ENCODE results near the gene UNC5B.
"Not testable (repeated sequence)": the region's sequence is repeated elsewhere in the genome, so short reads cannot be mapped to it uniquely, and the experiment has no call there.

UNC5B gene

GRCh38 chr10:71268758-71269157, 56.4 kb downstream of the UNC5B start:
- peak; percentile 43 for DNase-seq (ENCODE audit: low spot score)

- no peak for DNase-seq (ENCODE audit: low spot score)
Observed at GRCh38 chr10:71269301-71270288, 57.2 kb downstream of the UNC5B start.

GRCh38 chr10:71270301-71271220, 58.2 kb downstream of the UNC5B start:
- DNase-seq (ENCODE audit: low spot score), result peak; percentile 86

DNA sequence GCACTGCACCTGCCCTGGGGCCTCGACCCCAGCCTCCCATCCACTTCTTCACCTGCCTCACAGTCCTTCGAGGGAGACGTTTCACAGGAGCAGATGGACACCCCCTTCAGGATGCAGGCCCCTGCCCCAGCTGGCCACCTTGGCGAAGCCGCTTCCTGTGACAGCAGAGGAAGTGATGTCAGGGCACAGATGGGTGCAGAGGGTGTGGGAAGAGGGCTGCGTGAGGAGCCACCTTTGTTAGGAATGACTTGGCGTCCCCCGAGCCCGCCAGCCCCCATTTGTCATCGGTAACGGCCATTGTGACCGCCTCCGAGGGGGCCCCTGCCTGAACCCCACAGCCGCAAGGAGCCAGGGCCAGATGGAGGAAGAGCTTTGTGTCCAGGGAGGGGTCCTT, 59.3 kb downstream of the UNC5B start:
- DNase-seq (ENCODE audit: low spot score), result no peak

DNA sequence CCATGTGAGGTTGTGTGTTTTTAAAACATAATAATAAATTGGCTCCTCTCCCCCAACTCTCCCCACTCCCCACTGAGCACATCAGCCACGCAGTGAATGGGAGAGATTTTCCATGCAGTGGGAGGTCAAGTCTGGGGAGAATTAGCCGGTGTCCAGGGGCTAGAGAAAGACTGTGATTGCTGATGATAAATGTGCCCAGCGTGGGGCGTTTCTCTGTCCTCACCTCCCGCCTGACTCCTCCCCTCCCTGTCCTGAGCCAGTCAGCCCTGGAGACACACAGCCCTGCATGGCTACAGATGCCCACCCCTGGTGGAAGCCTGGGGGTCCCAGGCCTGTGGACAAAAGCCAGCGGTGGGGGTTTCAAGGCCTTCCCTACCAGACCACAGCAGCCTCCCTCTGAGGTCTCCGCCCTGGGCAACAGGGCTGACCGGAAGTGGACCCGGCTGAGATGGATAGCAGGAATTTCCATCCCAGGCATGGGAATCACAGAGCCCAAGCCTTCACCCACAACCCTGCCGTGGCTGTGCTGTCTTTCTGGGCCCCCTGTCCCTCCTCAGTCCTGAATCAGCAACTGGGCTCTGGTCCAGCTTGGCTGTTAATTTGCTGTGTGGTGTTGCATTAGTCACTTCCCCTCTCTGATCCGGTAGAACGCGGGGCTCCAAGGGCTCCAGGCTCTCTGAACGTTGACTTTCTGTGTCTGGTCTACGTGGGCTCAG, 59.8 kb downstream of the UNC5B start:
- peak; percentile 75 for DNase-seq (ENCODE audit: low spot score)

- not testable (repeated sequence) for DNase-seq (ENCODE audit: low spot score)
Observed at GRCh38 chr10:71272974-71273373, 60.6 kb downstream of the UNC5B start.

DNA sequence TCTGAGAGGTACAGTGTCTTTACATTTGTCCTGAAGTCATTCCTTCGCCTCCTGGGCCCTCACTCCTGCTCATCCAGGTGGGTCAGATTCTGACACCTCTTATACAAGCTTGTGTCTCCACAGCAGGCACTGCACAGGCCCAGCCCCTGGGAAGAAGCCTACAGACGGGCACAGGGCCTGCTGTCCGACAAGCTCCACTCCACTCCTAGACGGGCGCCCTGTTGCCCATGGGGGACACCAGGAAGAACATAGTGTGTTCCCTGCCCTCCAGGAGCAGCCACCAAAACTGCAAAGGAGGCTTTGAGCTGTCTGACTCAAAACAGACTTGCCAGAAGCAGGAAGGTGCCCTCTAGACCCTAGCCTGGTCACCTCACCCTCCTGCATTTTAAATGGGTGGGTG, 61.1 kb downstream of the UNC5B start:
- no peak for DNase-seq (ENCODE audit: low spot score)

DNA sequence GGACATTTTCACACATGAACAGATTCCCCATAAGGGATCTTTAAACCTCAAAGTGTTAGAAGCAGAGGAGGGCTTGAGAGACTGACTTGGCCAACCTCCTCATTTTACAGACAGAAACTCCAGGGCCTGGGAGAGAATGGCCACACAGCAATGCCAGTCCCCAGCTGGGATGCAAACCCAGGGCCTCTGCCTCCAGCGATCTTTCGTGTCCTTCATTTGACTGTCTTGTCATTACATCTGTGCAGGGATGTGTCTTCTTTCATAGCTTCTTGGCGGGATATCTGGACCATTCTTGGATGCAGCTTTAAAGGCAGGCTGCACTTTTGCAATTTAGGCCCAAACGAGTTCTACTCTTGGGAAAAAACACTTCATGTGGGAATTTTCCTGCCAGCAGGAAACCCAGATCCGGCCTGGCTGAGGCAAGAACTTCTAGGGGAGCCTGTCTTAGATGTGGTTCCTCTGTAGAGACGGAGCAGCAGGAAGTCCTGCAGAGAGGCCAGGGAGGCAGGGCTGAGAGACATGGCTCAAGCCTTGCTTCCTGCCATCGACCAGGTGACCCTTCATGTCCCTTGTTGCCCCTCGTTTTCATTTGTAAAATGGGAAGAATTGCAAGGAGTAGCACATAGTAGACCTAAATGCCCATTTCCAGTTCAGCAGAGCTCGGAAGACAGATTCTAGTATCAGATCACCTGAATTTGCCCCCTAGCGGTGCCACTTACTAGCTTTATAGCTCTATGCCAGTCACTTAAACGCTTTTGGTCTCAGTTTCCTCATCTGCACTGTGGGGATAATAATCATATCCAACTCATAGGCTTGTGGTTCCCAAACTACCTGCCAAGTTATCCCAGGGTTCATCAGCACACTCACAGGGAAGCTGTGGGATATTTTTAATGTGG, 62.8 kb downstream of the UNC5B start:
- DNase-seq (ENCODE audit: low spot score), result no peak

DNA sequence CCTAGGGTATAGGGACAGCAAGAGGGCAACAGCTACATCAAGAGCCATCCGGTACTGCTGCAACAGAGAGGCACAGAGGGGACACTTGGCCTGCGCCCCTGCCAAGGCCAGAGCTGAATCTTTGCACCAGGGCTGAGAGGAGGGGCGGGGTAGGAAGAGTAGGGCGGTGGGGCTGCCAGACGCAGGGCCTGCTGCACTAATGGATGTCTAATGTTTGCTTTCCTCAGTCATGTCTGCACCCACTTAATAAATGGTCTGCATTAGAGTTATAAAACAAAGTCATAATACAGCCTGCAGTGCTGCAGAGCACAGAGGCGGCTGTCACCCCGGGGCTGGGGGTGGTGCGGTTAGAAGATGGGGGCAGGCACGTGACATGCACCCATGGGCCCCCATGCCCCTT, 64.5 kb downstream of the UNC5B start:
- DNase-seq (ENCODE audit: low spot score), result no peak

- DNase-seq (ENCODE audit: low spot score), result no peak
Observed at GRCh38 chr10:71277914-71278665, 65.7 kb downstream of the UNC5B start.

DNA sequence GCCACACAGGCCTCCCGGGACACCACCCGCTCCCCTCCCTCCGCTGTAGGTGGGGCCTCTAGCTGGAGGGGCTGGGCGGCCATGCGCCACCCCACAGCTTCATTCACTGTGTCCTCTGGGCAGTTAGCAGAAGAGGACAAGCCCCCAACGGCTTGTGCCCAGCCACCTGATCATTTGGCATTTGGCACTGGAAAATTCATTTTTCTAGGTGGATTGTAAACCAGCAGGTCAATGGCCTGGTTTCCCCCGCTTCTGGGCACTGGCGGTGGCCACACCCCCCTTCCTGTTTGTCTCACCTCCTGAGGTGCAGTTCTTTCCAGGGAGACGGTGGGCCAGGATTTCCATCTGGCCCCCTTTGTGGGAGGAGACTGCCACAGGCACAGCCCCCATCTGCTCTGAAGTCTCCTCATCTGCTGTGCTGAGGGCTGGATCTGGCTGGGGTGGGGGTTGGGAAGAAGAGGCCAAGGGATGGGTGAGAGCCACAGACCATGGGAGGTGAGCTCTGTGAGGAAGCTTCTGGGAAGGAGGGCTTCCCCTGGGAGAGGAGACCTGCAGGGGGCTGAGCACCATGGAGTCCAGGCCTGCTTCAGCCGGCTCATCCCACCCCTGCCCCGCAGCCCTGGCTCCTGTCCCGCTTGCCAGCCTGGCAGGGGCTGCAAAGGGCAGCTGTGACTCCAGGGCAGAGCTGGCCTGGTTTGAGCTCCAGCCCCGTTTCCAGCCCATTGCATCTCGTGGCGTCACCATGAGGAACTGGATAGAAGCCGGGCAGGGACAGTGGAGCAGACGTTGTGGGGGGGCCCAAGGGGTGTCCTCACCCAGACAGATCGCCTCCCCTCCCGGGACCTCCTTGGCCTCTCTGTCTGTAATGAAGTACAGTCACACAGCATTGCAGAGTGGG, 66.6 kb downstream of the UNC5B start:
- DNase-seq (ENCODE audit: low spot score), result no peak

- no peak for DNase-seq (ENCODE audit: low spot score)
Observed at GRCh38 chr10:71279590-71280170, 67.3 kb downstream of the UNC5B start.

GRCh38 chr10:71280216-71280615, 67.8 kb downstream of the UNC5B start:
- DNase-seq (ENCODE audit: low spot score), result no peak

DNA sequence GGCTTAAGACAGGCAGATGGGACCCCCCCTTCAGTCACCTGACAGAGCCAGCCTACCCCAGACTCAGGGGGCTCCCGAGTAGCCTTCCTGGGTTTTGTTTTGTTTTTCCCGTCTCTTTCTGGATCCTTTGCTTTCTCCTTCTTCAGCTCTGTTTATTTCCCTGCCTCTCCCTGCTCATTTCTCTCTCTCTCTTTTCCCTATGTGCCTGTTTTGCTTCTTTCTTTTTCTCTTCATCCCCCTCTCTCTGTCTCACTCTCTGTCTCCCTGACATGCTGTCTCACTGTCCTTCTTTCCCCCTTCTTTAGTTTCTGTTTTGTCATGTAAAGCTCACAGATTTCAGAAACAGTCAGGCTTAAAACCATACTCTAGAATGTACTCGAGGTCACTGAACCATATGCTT, 68.5 kb downstream of the UNC5B start:
- no peak for DNase-seq (ENCODE audit: low spot score)

DNA sequence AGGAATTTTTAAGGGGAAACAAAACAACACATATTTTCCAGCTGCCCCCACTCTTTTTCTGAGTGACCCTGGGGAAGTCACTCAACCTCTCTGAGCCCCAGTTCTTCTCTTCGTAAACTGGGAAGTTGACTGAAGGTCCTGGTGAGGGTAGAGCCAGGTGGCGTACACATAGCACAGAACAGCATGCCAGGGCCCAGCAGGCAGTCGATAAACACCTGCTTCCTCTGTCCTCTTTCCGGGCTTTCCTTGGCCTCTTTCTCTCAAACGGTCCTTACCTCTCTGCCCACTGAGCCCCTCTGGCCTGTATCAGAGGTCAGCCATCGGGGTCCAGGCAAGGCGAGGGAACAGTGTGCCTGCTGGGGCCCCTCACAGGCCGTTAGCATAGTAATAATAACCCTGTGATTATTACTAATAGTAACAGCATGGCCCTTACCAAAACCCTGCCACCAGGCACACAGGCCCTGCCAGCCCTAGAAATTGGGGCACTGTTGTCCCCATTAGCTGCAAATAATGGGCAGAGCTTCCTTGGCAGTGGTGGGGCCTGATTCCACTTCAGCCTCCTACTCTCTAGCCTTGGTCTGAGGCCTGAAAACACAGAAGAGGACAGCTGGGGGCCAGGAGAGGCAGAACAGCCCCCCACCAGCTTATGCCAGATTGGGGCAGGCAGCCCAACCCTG, 69.4 kb downstream of the UNC5B start:
- DNase-seq (ENCODE audit: low spot score), result no peak

- DNase-seq (ENCODE audit: low spot score), result no peak
Observed at GRCh38 chr10:71282323-71282680, 69.9 kb downstream of the UNC5B start.

DNA sequence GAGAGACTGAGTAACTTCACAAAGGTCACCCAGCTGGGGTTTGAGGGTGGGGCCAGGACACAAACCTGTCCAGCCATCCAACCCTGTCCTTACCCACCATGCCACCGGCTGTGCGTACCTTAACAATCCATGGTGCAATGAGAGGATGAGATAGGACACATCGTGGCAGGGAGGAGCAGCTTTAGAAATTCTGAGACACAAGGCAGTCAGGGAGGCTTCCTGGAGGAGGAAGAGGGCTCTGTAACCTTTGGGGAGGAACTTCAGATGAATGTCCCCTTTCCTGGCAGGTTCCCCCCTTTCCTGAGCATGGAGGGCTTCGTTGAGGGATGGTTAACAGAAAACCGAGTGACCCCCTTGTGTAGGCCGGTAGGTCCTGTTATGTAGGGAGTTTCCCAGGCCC, 71.0 kb downstream of the UNC5B start:
- no peak for DNase-seq (ENCODE audit: low spot score)

DNA sequence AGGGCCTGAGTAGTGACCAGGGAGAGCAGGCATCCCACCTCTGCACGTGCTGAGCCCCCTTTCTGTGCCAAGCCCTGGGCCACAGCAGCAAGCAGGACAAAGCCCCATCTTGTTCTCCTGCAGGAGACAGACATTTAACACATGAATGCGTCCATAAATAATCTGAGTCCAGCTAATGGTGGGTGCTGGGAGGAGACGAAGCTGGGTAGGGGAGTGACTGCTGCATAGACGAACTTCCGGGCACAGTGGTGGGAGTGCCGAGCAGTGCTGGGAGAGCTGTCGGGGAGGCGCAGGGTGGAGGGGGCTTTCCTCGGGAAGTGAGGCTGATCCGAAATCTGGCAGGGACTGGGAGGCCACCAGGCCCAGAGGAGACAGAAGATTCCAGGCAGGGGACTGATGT, 71.5 kb downstream of the UNC5B start:
- no peak for DNase-seq (ENCODE audit: low spot score)
